PFSK-1 (cell line): ENCODE data around the gene GNB1.

Experiments
- POLR2AphosphoS5 ChIP-seq: IDR thresholded peaks from 2 replicates; pipeline ENCODE4 v1.6.1; 2012; ENCODE audit warnings: low read depth, mild to moderate bottlenecking, control low read depth, low read length, moderate library complexity
- SIN3A ChIP-seq: IDR thresholded peaks from 2 replicates; pipeline ENCODE4 v1.6.1; 2012; ENCODE audit warnings: mild to moderate bottlenecking, low read length, moderate library complexity, borderline replicate concordance; ENCODE audit not compliant: insufficient read depth
- TAF1 ChIP-seq: IDR thresholded peaks from 2 replicates; pipeline ENCODE4 v1.6.1; 2012; ENCODE audit warnings: low read length, control low read depth, borderline replicate concordance; ENCODE audit not compliant: insufficient read depth
- TF ChIP-seq, protein P1 (sequence below), 2 experiments: IDR thresholded peaks; 2 replicates each; pipeline versions ENCODE4 v1.6.1 to v1.8.0; 2011 to 2012; ENCODE audit warnings: low read depth in 2 of 2, low read length in 2 of 2, control low read depth in 1 of 2, inconsistent platforms in 1 of 2, mild to moderate bottlenecking in 1 of 2, moderate library complexity in 1 of 2; ENCODE audit not compliant: insufficient read depth in 1 of 2

DNA sequence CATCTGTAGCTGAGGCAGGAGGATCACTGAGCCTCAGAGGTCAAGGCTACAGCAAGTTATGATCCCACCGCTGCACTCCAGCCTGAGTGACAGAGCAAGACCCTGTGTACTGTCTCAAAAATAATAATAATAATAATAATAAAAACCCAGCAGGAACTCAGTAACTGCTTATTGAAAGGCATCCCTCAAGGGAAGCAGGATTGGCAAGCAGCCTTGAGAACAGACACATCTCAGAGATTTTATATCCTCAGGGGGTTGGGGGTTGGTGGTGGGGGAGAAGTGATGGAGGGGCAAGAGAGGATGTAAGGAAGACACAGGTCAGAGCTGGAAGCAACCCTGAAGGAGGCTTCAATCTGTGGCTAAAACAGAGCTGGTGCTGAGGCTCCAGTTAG is 29.6 kb downstream of the GNB1 start:
- no peak for TF ChIP-seq POLR2AphosphoS5
- TF ChIP-seq TAF1: no peak
- TF ChIP-seq, protein P1, sequence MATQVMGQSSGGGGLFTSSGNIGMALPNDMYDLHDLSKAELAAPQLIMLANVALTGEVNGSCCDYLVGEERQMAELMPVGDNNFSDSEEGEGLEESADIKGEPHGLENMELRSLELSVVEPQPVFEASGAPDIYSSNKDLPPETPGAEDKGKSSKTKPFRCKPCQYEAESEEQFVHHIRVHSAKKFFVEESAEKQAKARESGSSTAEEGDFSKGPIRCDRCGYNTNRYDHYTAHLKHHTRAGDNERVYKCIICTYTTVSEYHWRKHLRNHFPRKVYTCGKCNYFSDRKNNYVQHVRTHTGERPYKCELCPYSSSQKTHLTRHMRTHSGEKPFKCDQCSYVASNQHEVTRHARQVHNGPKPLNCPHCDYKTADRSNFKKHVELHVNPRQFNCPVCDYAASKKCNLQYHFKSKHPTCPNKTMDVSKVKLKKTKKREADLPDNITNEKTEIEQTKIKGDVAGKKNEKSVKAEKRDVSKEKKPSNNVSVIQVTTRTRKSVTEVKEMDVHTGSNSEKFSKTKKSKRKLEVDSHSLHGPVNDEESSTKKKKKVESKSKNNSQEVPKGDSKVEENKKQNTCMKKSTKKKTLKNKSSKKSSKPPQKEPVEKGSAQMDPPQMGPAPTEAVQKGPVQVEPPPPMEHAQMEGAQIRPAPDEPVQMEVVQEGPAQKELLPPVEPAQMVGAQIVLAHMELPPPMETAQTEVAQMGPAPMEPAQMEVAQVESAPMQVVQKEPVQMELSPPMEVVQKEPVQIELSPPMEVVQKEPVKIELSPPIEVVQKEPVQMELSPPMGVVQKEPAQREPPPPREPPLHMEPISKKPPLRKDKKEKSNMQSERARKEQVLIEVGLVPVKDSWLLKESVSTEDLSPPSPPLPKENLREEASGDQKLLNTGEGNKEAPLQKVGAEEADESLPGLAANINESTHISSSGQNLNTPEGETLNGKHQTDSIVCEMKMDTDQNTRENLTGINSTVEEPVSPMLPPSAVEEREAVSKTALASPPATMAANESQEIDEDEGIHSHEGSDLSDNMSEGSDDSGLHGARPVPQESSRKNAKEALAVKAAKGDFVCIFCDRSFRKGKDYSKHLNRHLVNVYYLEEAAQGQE (IDR thresholded peaks at IDR 0.05; ENCODE audit: insufficient read depth in 1 of 2, low read depth in 2 of 2, low read length in 2 of 2): no peak
- TF ChIP-seq SIN3A: no peak
